Measurements from ENCODE around the gene MOCOS.

GRCh38 chr18:36247036-36247435 lies 59.7 kb downstream of the MOCOS start:
- TF ChIP-seq GATA2 (IDR thresholded peaks at IDR 0.05; ENCODE audit: low read depth, low read length): no peak
- no peak for TF ChIP-seq GATA3 (IDR thresholded peaks at IDR 0.05; ENCODE audit: low read depth, low read length)

Data from SH-SY5Y (cell line).